ENCODE data around the gene ASXL2.

Gene ASXL2

GRCh38 chr2:25790074-25790790, 88.1 kb downstream of the ASXL2 start:
- DNase-seq (ENCODE audit: insufficient read length, low spot score) (no peak), FAIRE-seq (no peak)
- TF ChIP-seq POLR2A (IDR thresholded peaks at IDR 0.05; ENCODE audit: low read depth, low read length) (no peak), PAX5 (IDR thresholded peaks at IDR 0.05; ENCODE audit: insufficient read depth, low read length, severe bottlenecking) (no peak)

- TF ChIP-seq POU2F2 (IDR thresholded peaks at IDR 0.05; ENCODE audit: low read depth, low read length) (no peak), POLR2AphosphoS5 (IDR thresholded peaks at IDR 0.05; ENCODE audit: low read depth, low read length) (no peak), TAF1 (IDR thresholded peaks at IDR 0.05; ENCODE audit: low read depth, low read length) (no peak), PAX5 (IDR thresholded peaks at IDR 0.05; ENCODE audit: insufficient read depth, low read length, severe bottlenecking) (no peak), SPI1 (IDR thresholded peaks at IDR 0.05; ENCODE audit: low read depth, low read length) (no peak), POLR2A (IDR thresholded peaks at IDR 0.05; ENCODE audit: low read depth, low read length) (no peak)
- FAIRE-seq (no peak), DNase-seq (ENCODE audit: insufficient read length, low spot score) (no peak)
Measured at GRCh38 chr2:25788457-25788856, 89.8 kb downstream of the ASXL2 start.

DNA sequence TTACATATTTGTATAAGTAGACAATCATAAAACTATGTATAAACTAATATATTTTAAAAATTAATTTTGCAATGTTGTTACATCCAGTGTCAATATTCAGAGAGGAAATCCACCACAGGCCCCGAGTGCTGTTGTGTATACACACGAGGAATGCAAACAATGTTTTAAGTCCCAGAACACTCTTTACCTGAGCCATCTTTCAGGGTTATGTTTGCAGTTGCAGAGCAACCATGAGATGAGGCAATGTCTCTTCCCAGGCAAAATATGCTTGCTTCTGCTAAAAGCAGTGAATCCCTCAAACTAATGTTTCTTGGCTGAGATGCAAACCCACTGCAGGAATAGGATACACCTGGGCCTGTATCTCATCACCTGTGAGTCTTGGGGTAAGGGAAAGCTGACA, 91.3 kb downstream of the ASXL2 start:
- DNase-seq (ENCODE audit: insufficient read length, low spot score) (no peak), FAIRE-seq (peak; percentile 55)
- TF ChIP-seq PAX5 (IDR thresholded peaks at IDR 0.05; ENCODE audit: insufficient read depth, low read length, severe bottlenecking), result no peak
- no peak for TF ChIP-seq TAF1 (IDR thresholded peaks at IDR 0.05; ENCODE audit: low read depth, low read length)
- TF ChIP-seq SPI1 (IDR thresholded peaks at IDR 0.05; ENCODE audit: low read depth, low read length), result no peak
- no peak for TF ChIP-seq POU2F2 (IDR thresholded peaks at IDR 0.05; ENCODE audit: low read depth, low read length)
- no peak for TF ChIP-seq POLR2AphosphoS5 (IDR thresholded peaks at IDR 0.05; ENCODE audit: low read depth, low read length)
- no peak for TF ChIP-seq POLR2A (IDR thresholded peaks at IDR 0.05; ENCODE audit: low read depth, low read length)

- FAIRE-seq (peak; percentile 41), DNase-seq (ENCODE audit: insufficient read length, low spot score) (no peak)
- TF ChIP-seq POLR2A (IDR thresholded peaks at IDR 0.05; ENCODE audit: low read depth, low read length) (no peak), POLR2AphosphoS5 (IDR thresholded peaks at IDR 0.05; ENCODE audit: low read depth, low read length) (no peak), POU2F2 (IDR thresholded peaks at IDR 0.05; ENCODE audit: low read depth, low read length) (no peak), TAF1 (IDR thresholded peaks at IDR 0.05; ENCODE audit: low read depth, low read length) (no peak), PAX5 (IDR thresholded peaks at IDR 0.05; ENCODE audit: insufficient read depth, low read length, severe bottlenecking) (no peak), SPI1 (IDR thresholded peaks at IDR 0.05; ENCODE audit: low read depth, low read length) (no peak)
Measured at GRCh38 chr2:25784404-25784803, 93.9 kb downstream of the ASXL2 start.

DNA sequence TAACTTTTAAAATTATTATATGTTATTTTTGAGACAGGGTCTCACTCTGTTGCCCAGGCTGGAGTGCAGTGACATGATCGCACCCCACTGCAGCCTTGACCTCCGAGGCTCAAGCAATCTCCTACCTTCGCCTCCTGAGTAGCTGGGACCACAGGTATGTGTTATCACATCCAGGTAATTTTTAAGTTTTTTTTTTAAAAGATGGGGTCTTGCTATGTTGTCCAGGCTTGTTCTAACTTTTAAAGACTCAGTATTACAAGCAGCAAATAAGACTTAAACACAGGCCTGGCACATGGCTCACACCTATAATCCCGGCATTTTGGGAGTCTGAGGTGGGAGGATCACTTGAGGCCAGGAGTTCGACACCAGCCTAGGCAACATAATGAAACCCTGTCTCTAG, 101.2 kb downstream of the ASXL2 start:
- no peak for TF ChIP-seq SPI1 (IDR thresholded peaks at IDR 0.05; ENCODE audit: low read depth, low read length)
- no peak for TF ChIP-seq TAF1 (IDR thresholded peaks at IDR 0.05; ENCODE audit: low read depth, low read length)
- TF ChIP-seq POLR2AphosphoS5 (IDR thresholded peaks at IDR 0.05; ENCODE audit: low read depth, low read length), result no peak
- no peak for TF ChIP-seq POLR2A (IDR thresholded peaks at IDR 0.05; ENCODE audit: low read depth, low read length)
- TF ChIP-seq PAX5 (IDR thresholded peaks at IDR 0.05; ENCODE audit: insufficient read depth, low read length, severe bottlenecking), result no peak
- TF ChIP-seq POU2F2 (IDR thresholded peaks at IDR 0.05; ENCODE audit: low read depth, low read length), result no peak
- DNase-seq (ENCODE audit: insufficient read length, low spot score) (no peak), FAIRE-seq (no peak)

DNA sequence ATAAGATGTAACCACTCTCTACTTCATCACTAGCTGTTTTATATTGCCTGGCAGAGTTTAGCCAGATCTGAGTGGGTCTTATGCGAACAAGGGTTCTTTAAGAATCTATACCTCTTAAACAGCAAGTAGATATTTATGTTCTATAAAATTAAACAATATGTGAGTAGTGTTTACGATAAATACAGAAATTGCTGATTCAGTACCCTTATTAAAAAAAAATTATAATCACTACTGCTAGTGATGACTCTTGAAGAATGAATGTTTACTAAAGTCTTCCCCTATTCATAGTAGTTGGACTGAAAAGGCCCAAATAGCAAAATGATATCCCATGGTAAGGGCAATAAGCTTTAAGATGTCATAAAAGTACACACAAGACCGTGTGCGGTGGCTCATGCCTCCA, 106.2 kb downstream of the ASXL2 start:
- DNase-seq (ENCODE audit: insufficient read length, low spot score), result no peak
- no peak for FAIRE-seq
- TF ChIP-seq TAF1 (IDR thresholded peaks at IDR 0.05; ENCODE audit: low read depth, low read length) (no peak), POLR2AphosphoS5 (IDR thresholded peaks at IDR 0.05; ENCODE audit: low read depth, low read length) (no peak), POU2F2 (IDR thresholded peaks at IDR 0.05; ENCODE audit: low read depth, low read length) (no peak), PAX5 (IDR thresholded peaks at IDR 0.05; ENCODE audit: insufficient read depth, low read length, severe bottlenecking) (no peak), POLR2A (IDR thresholded peaks at IDR 0.05; ENCODE audit: low read depth, low read length) (no peak), SPI1 (IDR thresholded peaks at IDR 0.05; ENCODE audit: low read depth, low read length) (no peak)

DNA sequence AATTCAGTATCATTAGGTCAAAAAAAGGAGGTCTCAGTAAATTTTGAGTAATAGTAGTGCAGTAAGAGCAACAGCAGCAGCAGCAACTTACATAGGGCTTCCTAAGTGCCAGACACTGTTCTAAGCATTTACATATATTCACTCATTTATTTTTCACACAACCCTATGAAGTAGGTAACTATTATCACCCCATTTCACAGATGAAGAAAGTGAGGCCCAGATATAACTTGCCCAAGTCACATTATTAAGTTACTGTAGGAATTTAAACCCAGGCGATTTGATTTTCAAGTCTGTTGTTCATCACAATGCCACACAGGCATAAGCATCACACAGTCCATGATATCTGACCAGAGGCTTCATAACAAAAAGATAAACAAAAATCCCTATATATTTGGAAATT, 114.7 kb downstream of the ASXL2 start:
- DNase-seq (ENCODE audit: insufficient read length, low spot score), result no peak
- no peak for FAIRE-seq
- TF ChIP-seq POLR2AphosphoS5 (IDR thresholded peaks at IDR 0.05; ENCODE audit: low read depth, low read length) (no peak), POU2F2 (IDR thresholded peaks at IDR 0.05; ENCODE audit: low read depth, low read length) (no peak), POLR2A (IDR thresholded peaks at IDR 0.05; ENCODE audit: low read depth, low read length) (no peak)

GRCh38 chr2:25760297-25760696, 118.0 kb downstream of the ASXL2 start:
- FAIRE-seq, result no peak
- no peak for TF ChIP-seq SPI1 (IDR thresholded peaks at IDR 0.05; ENCODE audit: low read depth, low read length)
- TF ChIP-seq POLR2A (IDR thresholded peaks at IDR 0.05; ENCODE audit: low read depth, low read length), result no peak
- TF ChIP-seq POLR2AphosphoS5 (IDR thresholded peaks at IDR 0.05; ENCODE audit: low read depth, low read length), result no peak
- no peak for DNase-seq (ENCODE audit: insufficient read length, low spot score)

DNA sequence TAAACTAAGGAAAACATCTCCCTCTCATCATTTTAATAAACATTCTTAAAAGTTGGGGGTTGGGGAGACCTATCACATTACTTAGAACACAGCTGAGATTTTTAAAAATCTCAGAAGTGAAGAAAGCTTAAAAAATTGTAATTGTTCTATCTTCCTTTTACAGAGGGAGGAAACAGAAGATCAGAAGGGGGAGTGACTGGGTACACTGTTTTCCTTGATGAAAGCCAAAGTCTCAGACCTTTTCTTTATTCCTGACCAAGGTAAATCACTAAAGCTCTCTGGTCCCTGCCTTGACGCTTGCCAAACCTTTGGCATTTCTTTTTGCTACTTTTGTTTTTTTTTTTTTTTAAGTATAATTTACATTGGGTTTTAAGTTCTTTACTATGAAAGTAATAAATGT, 119.9 kb downstream of the ASXL2 start:
- FAIRE-seq, result no peak
- DNase-seq (ENCODE audit: insufficient read length, low spot score), result no peak
- no peak for TF ChIP-seq SPI1 (IDR thresholded peaks at IDR 0.05; ENCODE audit: low read depth, low read length)
- TF ChIP-seq POU2F2 (IDR thresholded peaks at IDR 0.05; ENCODE audit: low read depth, low read length), result no peak
- TF ChIP-seq POLR2A (IDR thresholded peaks at IDR 0.05; ENCODE audit: low read depth, low read length), result no peak
- TF ChIP-seq TAF1 (IDR thresholded peaks at IDR 0.05; ENCODE audit: low read depth, low read length), result no peak
- no peak for TF ChIP-seq POLR2AphosphoS5 (IDR thresholded peaks at IDR 0.05; ENCODE audit: low read depth, low read length)
- TF ChIP-seq PAX5 (IDR thresholded peaks at IDR 0.05; ENCODE audit: insufficient read depth, low read length, severe bottlenecking), result no peak

DNA sequence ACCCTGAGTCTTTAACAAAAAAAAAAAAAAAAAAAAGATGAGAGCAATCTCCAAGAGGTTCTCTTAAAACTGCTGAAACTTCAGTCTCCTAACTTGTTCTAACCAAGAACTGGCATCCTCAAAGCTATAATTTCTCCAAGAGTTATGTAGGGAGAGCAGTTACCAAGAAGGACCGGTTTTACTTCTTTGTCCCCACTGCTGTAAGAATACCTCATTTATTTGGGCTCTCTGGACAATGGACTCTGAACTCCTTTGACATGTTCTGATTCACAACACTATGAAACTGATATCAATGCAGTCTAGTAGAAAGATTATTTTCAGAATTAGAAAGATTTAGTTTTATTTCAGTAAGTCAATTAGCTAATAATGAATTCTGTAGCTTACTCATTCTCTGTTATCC, 120.4 kb downstream of the ASXL2 start:
- DNase-seq (ENCODE audit: insufficient read length, low spot score), result no peak
- no peak for TF ChIP-seq PAX5 (IDR thresholded peaks at IDR 0.05; ENCODE audit: insufficient read depth, low read length, severe bottlenecking)
- TF ChIP-seq SPI1 (IDR thresholded peaks at IDR 0.05; ENCODE audit: low read depth, low read length), result no peak
- no peak for FAIRE-seq
